Activated CD4-positive, CD25-positive, alpha-beta regulatory T cell treated with anti-CD3 and anti-CD28 coated beads, Interleukin-2, amount 50 U/mL, for 72 hours (primary cell): Measurements from ENCODE around the gene MIB1.
"Not testable (repeated sequence)": the region's sequence is repeated elsewhere in the genome, so short reads cannot be mapped to it uniquely, and the experiment has no call there.

Experiments
- DNase-seq: peaks from one replicate; pipeline ENCODE4 v3.0.0; 2021

MIB1 gene

GRCh38 chr18:21740538-21741311 lies at the start of gene MIB1:
Gene MIB1, plus strand, starts transcription at chr18:21740792. Its CDS starts 792 bp downstream, at chr18:21741584.
- peak; percentile 99 for DNase-seq

GRCh38 chr18:21693322-21693721 lies 47.3 kb upstream of the MIB1 start:
- no peak for DNase-seq

- no peak for DNase-seq
Measured at GRCh38 chr18:21700528-21701075, 40.0 kb upstream of the MIB1 start.

GRCh38 chr18:21701621-21702020 lies 39.0 kb upstream of the MIB1 start:
- DNase-seq, result no peak

GRCh38 chr18:21702602-21703001 lies 38.0 kb upstream of the MIB1 start:
- DNase-seq, result no peak

GRCh38 chr18:21703241-21703820 lies 37.3 kb upstream of the MIB1 start:
- DNase-seq, result peak; percentile 39

GRCh38 chr18:21704603-21705364 lies 35.8 kb upstream of the MIB1 start, which contains the start of gene ABHD3:
Gene ABHD3, minus strand, starts transcription at chr18:21704774. Its CDS starts 109 bp downstream, at chr18:21704665.
- peak; percentile 91 for DNase-seq

- no peak for DNase-seq
Measured at GRCh38 chr18:21706386-21706865, 34.2 kb upstream of the MIB1 start.

GRCh38 chr18:21707130-21707529 lies 33.5 kb upstream of the MIB1 start:
- not testable (repeated sequence) for DNase-seq

- DNase-seq, result no peak
Measured at GRCh38 chr18:21714474-21714873, 26.1 kb upstream of the MIB1 start.

GRCh38 chr18:21722687-21723086 lies 17.9 kb upstream of the MIB1 start:
- DNase-seq, result no peak

GRCh38 chr18:21725201-21725600 lies 15.4 kb upstream of the MIB1 start:
- DNase-seq, result no peak

- DNase-seq, result no peak
Measured at GRCh38 chr18:21727702-21728101, 12.9 kb upstream of the MIB1 start.

GRCh38 chr18:21733011-21733410 lies 7.6 kb upstream of the MIB1 start:
- no peak for DNase-seq

GRCh38 chr18:21735452-21736015 lies 5.1 kb upstream of the MIB1 start:
- DNase-seq, result peak; percentile 42

GRCh38 chr18:21736926-21737325 lies 3.7 kb upstream of the MIB1 start:
- DNase-seq, result not testable (repeated sequence)

GRCh38 chr18:21739604-21740537 lies 721 bp upstream of the MIB1 start:
- no peak for DNase-seq

- no peak for DNase-seq
Measured at GRCh38 chr18:21741312-21741561, 645 bp downstream of the MIB1 start.

GRCh38 chr18:21741562-21742314 lies 1.1 kb downstream of the MIB1 start:
- DNase-seq, result peak; percentile 58

- DNase-seq, result no peak
Measured at GRCh38 chr18:21742315-21742687, 1.7 kb downstream of the MIB1 start.

GRCh38 chr18:21743166-21743832 lies 2.7 kb downstream of the MIB1 start:
- DNase-seq, result no peak
